NOMO-1 treated with DMSO at 0.1 percent for 48 hours (cell line): Measurements from ENCODE around the gene SLC38A3.

Source experiments
- DNase-seq: peaks from one replicate; lab custom pipeline; 2025; ENCODE audit not compliant: unreplicated experiment; lab: John Stamatoyannopoulos, UW

Gene SLC38A3

DNA sequence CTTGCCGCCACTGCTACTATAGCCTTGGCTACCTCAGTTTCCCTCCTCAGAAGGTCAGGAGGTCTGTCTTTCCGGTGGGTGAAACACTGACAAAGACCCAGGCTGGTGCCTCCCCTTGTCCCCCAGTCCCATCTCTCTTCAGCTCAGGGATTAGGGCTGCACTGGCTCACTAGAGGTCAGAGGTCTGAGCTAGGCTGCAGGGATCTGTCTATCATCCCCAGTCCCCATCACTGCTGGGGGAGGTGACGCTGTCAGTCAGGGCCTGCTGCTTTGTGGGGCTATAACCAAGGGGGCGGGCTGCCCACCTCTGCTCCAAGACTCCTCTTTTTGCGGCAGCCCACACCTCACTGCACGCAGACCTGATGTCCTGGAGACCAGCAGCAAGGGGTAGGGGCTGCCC is 36.3 kb upstream of the SLC38A3 start:
- DNase-seq, result no peak

DNA sequence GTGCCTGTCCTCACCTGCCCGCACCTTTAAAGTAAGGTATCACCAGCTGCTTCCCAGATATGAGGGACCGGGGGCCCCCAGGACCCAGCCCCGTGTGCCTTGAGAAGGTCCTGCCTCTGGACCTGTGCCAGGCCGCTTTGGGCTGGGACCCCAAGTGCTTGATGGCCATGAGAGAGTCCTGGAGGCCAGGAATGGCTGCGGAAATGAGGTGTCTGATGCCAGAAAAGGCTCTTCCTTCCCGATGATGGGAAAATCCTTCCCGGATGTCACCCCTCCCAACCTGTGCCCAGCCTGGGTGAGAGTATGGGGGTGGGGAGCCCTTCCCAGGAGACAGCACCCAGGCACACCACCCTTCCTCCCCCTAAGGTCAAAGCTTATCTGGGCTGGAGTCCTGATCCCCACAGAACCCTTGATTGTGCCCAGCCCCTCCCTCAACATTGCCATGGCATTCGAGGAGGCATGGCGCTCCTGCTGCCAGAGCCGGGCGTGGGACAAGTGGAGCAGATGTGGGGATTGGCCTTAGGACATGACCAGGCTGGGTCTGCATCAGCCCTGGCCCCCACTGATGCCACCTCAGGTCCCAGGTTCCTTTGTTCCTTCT is 35.7 kb upstream of the SLC38A3 start:
- DNase-seq, result no peak

DNA sequence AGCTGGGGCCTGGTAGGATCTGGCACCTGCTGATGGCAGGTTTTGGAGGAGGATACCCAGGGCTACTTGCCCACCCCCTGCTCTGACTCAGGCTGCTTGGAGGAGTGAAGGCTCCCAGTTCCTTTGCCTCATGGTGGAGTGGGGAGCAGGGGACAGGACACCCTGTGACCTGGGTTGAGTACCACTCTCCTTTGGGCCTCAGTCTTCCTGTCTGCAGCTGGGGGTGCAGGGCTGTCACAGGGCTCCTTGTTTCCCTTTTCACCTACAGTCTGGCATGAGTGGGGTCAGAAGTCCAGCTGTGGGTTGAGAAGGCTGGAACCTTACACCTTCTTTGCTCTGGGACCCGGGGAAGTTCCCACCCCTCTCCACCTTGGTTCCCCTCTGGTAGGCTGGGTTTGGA is 35.2 kb upstream of the SLC38A3 start:
- no peak for DNase-seq

DNA sequence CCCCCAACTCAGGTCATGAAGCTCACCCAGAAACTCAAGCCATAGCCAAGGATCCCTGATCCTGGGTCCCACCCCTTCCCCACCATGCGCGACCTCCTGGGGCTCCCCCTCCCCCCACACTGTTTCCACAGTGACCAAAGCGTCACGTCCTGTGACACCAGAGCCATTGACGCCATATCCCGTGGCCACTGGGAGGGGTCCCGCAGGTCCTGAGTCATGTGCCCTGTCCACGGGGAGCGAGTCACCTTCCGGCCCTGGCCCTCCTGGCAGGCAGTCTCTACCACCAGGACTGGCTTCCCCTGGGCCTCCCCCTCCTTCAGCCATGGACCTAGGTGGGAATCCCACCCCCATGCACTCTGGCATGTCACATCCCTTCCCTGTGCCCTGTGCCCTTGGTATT is 34.4 kb upstream of the SLC38A3 start:
- DNase-seq, result no peak

DNA sequence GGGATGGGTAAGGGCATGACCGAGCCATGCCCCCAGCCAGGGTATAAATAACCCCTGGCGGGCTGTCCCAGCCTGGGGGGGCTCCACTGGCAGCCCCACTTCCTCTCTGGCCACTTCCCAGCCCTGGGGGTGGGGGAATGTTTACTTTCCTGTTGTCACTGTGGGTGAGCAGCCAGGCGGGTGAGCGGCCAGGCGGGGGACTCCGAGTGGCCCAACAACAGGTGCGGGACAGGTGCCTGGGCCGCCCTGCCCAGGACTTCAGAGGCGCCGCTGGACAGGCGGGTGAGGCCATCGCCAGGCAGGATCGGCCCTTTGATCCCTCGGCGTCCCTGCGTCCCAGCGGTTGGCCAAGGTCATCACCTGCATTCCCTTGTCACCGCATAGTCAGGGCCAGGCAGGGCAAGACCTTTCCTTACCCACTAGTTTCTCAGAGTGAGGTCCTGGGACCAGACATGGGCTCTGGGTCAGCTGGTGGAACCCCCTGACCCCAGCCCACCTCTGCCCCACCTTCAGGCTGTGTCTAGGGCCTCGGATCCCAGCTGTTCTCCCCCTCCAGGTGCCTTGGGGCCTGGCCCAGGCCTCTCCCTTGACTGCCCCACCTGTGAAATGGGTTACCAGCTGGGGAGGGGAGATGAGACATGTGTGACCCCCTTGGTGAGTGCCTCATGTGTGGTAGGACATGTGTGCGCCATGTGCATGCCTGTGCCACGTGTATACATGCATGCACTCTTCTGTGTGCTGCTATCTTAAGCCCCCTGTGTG is 33.4 kb upstream of the SLC38A3 start:
- no peak for DNase-seq

DNA sequence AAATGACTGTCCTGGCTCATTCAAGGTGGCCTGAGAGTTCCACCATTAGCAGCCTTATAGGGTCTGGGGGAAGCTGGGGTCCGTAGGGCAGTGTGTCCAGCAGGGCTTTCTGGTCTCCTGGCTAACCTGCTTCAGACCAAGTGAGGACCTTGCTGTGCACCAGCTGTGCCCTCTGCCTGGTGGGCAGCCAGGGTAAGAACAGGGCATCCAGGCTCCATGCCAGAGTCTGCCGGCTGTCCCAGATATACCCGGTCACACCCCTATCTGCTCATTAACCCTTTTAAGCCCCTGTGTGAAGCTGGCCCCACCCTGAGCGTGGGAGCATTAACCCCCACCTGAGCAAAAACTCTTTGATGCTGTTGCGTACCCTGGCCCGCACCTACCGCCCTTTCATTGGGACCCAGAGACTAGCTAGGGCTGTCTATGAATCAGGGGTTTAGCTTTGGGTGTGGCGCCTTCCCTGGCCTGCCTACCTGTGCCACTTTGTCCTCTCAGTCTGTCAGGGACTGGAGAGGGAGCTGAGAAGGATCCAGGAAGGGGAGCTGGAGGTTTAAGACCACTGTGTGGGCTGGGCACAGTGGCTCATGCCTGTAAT is 32.3 kb upstream of the SLC38A3 start:
- no peak for DNase-seq

DNA sequence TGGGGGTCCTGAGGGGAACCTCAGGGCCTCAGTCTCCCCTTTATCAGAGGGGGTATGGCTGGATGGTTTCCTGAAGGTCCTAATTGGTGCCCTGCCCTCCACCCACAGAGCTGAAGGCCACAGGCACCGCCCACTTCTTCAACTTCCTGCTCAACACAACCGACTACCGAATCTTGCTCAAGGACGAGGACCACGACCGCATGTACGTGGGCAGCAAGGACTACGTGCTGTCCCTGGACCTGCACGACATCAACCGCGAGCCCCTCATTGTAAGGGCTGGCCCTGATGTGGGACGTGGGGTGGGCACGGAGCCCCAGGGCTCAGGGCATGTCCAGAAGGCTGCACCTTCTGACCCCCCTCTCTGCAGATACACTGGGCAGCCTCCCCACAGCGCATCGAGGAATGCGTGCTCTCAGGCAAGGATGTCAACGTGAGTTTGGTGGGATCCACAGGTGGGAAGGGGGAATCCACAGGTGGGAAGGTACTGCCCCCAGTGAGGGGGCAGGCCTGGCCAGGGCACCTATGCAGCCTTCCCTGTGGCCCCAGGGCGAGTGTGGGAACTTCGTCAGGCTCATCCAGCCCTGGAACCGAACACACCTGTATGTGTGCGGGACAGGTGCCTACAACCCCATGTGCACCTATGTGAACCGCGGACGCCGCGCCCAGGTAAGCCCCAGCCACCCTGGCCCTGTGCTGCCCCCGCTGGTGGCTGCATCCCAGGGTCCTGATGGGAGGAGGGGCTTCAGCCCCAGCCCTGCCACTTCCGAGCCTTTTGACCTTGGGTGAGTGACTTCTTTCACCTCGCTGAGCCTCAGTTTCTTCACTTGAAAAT is 31.2 kb upstream of the SLC38A3 start:
- DNase-seq, result peak; percentile 57

DNA sequence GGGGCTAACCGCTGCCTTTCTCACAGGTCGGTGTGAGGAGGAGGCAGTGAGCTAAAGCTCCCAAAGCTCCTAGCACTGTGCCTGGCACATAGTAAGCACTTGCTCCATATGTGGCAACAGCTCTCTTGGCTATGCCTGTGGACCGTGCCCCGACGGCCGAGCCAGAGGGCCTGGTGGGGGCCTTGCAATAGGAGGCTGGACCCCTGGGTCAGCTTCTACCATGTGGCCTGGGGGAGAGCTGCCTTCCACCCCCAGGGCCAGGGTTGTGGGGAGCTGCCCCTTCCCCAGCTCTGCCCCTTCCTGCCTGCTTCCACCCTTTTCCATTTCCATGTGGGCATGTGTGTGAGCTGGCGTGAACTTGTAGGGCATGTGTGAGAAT is 30.6 kb upstream of the SLC38A3 start:
- DNase-seq, result no peak

DNA sequence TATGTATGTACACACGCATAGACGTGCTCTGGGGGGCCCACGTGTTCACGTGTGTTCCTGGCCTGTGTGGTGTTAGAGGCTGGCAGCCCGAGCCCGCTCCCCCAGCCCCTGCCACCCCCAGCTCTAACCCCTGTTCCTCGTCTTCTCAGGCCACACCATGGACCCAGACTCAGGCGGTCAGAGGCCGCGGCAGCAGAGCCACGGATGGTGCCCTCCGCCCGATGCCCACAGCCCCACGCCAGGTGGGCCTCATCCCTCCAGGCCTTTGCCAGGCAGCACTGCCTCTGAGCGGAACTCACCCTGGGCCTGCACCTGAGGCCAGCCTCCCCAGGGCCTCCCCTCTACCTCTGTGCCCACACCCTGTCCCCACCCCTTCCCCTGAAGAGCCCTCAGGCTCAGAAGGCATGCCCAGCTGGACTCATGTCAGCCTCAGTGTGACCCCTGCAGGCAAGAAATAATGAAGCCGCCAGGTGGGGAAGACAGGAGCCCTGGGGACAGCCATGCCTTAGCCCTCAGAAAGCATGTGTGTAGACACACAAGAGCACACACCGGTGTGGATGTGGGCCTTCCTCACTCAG is 30.0 kb upstream of the SLC38A3 start:
- no peak for DNase-seq

DNA sequence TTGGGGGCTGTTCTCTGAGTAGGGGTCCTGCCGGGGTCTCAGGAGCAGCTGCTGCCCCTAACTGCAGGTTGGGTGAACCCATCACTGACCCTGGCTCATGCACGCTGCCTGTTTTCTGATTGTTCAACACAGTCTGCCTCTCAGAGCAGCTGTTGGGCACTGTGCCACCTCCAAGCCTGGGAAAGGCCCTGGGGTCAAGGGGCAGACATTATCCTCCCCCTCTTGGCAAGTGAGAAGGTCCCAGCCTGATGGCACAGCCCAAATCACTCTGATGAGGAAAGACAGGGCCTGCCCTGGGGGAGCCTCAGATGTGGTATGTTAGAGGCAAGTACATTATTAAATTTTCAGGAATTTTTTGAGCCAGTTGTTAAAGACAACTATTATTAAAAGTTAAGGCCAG is 27.7 kb upstream of the SLC38A3 start:
- no peak for DNase-seq

DNA sequence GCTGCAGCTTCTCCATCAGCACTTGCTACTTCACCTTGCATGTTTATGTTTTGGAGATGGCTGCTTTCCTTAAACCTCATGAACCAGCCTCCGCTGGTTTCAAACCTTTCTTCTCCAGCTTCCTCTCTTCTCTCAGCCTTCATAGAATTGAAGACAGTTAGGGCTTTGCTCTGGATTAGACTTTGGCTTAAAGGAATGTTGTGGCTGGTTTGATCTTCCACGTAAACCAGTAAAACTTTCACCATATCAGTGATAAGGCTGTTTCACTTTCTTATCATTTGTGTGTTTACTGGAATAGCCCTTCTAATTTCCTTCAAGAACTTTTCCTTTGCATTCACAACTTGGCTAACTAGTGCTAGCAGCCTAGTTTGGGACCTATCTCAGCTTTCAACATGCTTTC is 25.4 kb upstream of the SLC38A3 start:
- no peak for DNase-seq

DNA sequence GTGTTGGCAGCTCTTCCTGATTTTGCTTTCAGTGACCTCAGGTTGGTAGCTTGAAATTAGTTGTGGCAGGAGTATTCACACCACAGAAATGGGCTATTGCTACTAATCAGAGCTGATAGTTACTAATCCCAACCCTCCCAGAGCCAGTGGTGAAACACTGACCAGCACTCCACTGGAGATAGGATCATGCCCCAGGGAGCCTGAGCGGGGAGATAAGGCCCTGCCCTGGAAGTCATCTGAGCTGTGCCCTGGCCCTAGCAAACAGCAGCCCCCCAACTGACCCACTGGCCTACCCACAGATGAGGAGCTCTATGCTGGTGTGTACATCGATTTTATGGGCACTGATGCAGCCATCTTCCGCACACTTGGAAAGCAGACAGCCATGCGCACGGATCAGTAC is 23.1 kb upstream of the SLC38A3 start:
- no peak for DNase-seq

DNA sequence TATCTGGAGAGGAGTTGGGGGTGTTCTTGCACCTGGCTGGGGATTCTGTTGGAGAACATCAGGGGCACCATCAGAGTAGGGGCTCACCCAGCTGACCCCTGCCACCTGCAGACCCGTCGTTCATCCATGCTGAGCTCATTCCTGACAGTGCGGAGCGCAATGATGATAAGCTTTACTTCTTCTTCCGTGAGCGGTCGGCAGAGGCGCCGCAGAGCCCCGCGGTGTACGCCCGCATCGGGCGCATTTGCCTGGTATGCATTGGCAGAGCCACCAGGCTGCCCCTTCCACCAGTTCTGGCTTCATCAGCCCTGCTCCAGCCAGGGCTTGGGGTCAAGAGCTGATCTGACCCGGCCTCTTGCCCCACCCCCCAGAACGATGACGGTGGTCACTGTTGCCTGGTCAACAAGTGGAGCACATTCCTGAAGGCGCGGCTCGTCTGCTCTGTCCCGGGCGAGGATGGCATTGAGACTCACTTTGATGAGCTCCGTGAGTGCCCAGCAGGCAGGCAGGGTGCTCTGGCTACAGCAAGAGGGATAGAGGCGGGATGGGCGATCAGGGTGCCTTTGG is 22.5 kb upstream of the SLC38A3 start:
- no peak for DNase-seq

DNA sequence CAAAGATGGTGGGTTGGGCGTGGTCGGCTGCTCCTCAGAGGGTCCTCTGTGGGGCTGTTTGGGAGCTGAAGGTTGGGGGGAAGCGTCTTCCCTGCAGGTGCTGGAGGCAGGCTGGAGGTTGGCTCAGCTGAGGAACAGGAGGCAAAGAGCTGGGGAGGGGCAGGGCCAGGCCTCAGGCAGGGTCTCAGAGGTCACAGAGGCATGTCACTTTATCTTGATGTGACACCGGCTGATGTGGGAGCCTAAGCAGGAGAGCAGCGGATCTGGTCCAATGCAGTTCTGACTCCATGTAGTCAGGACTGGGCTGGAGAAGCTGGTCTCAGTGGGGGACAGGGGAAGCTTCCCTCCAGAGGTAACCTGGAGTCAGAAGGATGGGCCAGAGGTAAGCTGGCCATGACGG is 21.3 kb upstream of the SLC38A3 start:
- no peak for DNase-seq

DNA sequence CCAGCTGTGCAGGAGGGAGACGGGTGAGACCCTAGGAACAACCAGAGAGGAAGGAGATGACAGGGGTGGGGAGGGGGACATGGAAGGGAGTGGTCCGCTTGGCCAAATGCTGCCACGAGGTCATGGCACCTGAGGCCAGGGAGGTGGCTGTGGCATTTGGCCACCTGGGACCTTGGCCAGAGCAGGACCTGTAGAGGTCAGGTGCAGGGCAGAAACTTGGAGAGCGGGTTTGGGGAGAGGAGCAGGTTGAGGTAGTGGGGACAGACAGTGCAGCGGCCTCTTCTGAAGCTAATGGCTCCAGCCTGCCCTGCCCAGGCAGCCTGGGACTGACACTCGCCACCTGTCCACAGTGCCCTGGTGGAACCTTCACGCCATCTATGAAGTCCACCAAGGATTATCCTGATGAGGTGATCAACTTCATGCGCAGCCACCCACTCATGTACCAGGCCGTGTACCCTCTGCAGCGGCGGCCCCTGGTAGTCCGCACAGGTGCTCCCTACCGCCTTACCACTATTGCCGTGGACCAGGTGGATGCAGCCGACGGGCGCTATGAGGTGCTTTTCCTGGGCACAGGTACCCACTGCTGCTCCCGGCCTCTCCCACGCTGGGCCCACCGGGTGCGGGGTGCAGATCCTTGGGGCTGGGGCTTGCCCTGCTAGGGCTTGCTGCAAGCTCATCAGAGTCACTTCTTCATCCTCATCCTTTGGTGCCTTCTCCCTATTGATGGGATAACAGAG is 20.7 kb upstream of the SLC38A3 start:
- DNase-seq, result no peak

DNA sequence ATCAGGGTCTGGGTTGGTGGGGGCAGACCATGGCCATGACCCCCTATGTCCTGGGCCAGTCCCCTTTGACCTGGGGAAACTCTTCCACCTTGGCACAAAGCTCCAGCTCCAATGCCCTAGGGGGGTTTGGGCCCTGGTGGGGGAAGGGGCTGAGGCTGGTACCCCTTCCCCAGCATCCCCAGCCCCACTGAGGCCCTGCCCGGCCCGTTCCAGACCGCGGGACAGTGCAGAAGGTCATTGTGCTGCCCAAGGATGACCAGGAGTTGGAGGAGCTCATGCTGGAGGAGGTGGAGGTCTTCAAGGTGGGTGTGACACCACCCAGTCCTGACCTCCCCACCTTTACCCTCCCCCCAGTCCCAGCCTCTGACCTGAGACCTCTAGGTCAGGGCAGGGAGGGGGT is 19.8 kb upstream of the SLC38A3 start:
- DNase-seq, result no peak

DNA sequence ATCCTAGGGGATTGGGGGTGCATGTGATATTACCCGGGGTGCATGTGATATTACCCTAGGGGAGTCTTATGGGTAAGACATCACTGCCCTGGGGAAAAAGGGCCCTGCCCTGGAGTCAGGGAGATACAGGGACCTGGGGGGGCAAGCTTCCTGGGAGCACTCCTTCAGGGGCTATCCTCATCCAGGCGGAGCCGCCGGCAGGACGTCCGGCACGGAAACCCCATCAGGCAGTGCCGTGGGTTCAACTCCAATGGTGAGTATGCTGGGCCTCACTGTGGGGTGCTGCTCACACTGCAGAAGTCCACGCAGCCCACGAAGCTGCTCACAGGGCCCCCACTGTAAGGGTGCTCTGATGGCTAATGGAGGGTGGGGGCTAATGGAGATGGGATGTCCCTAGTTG is 19.0 kb upstream of the SLC38A3 start:
- DNase-seq, result no peak

DNA sequence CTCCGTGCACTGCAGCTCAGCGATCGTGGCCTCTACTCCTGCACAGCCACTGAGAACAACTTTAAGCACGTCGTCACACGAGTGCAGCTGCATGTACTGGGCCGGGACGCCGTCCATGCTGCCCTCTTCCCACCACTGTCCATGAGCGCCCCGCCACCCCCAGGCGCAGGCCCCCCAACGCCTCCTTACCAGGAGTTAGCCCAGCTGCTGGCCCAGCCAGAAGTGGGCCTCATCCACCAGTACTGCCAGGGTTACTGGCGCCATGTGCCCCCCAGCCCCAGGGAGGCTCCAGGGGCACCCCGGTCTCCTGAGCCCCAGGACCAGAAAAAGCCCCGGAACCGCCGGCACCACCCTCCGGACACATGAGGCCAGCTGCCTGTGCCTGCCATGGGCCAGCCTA is 17.3 kb upstream of the SLC38A3 start:
- no peak for DNase-seq

DNA sequence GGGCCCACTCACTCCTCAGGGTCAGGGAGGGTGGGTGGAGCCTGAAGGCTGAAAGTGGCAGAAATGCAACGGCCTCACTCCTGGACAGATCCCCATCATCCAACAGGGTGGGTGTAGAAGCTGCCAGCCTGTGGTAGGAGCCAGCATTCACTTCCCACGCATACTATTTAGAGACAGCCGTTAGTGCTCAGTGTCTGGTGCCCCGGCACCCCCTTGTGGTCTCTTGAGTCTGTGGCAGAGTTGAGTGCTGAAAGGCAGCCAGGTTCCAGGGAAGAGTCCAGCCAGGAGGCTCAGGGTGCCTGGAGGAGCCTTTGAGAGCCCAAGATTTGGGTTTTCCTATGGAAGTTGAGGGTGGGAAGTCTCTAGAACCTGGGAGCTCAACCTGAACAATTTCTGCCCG is 15.8 kb upstream of the SLC38A3 start:
- DNase-seq, result peak; percentile 57

DNA sequence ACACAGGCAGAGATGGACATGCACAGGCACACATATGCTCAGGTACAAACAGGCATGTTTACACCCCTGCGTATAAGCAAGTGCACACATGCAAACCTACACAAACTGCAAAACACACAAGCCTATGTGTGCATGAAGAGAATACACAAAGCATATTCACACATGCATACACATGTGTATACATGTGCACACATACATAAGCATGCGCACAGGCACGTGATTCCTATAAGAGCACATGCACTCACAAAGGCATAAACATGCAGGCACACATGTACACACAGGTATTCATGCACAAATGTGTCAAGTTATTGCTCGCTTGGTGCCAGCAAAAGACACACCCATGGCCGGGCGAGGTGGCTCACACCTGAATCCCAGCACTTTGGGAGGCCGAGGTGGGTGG is 15.1 kb upstream of the SLC38A3 start:
- DNase-seq, result no peak
